Adrenal gland (tissue), 12 donors: ENCODE data around the gene EMID1. TPM values are rescaled to one million over a fixed set of nuclear protein-coding genes. Genes with fewer than 3 reads are reported as not detected.
"Not testable (repeated sequence)": the region's sequence is repeated elsewhere in the genome, so short reads cannot be mapped to it uniquely, and the experiment has no call there.

Experiments used
- DNase-seq, 7 donors: peaks; one replicate each; pipeline ENCODE4 v3.0.0-alpha.2; 2019 to 2020
- H3K27ac ChIP-seq, 5 donors: fragments of 200-600 bp; sonication (generic) in 4 of 5; 1 replicate in 3 of 5; 2 replicates in 2 of 5; pipeline versions ENCODE4 v1.5.1 to v1.8.0; 2016 to 2020; ENCODE audit warnings: mild to moderate bottlenecking in 1 of 5
- H3K27me3 ChIP-seq: fragments of 200-600 bp; 2 replicates; pipeline ENCODE4 v1.8.0; 2021
- H3K36me3 ChIP-seq, 2 donors: fragments of 200-600 bp; replicated peaks in 1 of 2; 1 replicate in 1 of 2; 2 replicates in 1 of 2; pipeline versions ENCODE4 v1.5.1 to v1.8.0; 2018 to 2022
- H3K4me1 ChIP-seq, 2 donors: fragments of 200-600 bp; replicated peaks in 1 of 2; 1 replicate in 1 of 2; 2 replicates in 1 of 2; pipeline versions ENCODE4 v1.5.1 to v1.8.0; 2018 to 2021
- H3K4me3 ChIP-seq, 4 donors: fragments of 200-600 bp; sonication (generic) in 3 of 4; one replicate each; pipeline ENCODE4 v1.5.1; 2016 to 2018
- H3K9me3 ChIP-seq, 3 donors: fragments of 200-600 bp; sonication (generic) in 1 of 3; replicated peaks in 1 of 3; 1 replicate in 2 of 3; 2 replicates in 1 of 3; pipeline versions ENCODE4 v1.5.1 to v1.8.0; 2016 to 2021
- POLR2A ChIP-seq, 2 donors: fragments of 450-650 bp; IDR thresholded peaks; one replicate each; pipeline ENCODE4 v1.6.1; 2017; ENCODE audit warnings: antibody characterized with exemption in 2 of 2, mild to moderate bottlenecking in 2 of 2, moderate library complexity in 1 of 2
- WGBS, 4 donors: extraction: QIAGEN DNeasy Blood & Tissue Kit in 2 of 4; methylation state at CpG; one replicate each; pipeline versions ENCODE4 v1.1.5 to v1.1.7; 2013 to 2017; 5-methylcytosine and 5-hydroxymethylcytosine counted together
- intact Hi-C, 2 donors: fragments of 100-400 bp; cut with DNase I; formaldehyde crosslinking; loops; one replicate each; pipeline versions ENCODE4 v1.14.1 to v1.15.0; 2022 to 2023
- polyA plus RNA-seq, 3 donors: library from polyadenylated mRNA; stranded (reverse); fragments of 200-250 nt in 2 of 3; fragments of 350-450 nt in 1 of 3; fragmentation: Illumina TruSeq in 1 of 3; extraction: RNeasy Lipid Tissue Mini Kit (QIAGEN cat#74804) in 1 of 3; gene quantifications; one replicate each; pipeline ENCODE4 v1.2.3, GENCODE V29; 2013 to 2014
- total RNA-seq, 9 donors: library from RNA; depleted of rRNA in 4 of 9; stranded (reverse); fragments of >200 nt in 4 of 9; fragments of 120-200 nt in 1 of 9; fragmentation: NEBNext Ultra II Directional in 1 of 9; extraction: Animal tissue kit (Norgen Biotek cat#: 25700) in 1 of 9; gene quantifications; one replicate each; pipeline versions ENCODE4 v1.1.0 to v1.2.4, GENCODE V29; 2013 to 2023
- TF ChIP-seq, protein P1 (sequence below), 6 experiments: fragments of 450-650 bp in 4 of 6; fragments of 200-600 bp in 2 of 6; sonication (generic) in 1 of 6; IDR thresholded peaks; 1 replicate in 5 of 6; 2 replicates in 1 of 6; pipeline versions ENCODE4 v1.5.1 to v1.8.0; 2016 to 2021; ENCODE audit warnings: antibody characterized with exemption in 6 of 6, mild to moderate bottlenecking in 2 of 6, moderate library complexity in 1 of 6
- donor health status: healthy with polysubstance abuse.
- donor health status: Bipolar disorder and iron deficiency.
- donor health status: DM: yes; HTN: yes; CAD: no.
- donor health status: DM: no; HTN: no; CAD: no.
- donor health status: DM: no; HTN: no; CAD: no.
- donor health status: DM: yes; HTN: yes; CAD: no.

EMID1 gene
- total and polyA plus RNA-seq, 12 donors, result 2.5 to 70.9 (median 38.7) TPM

DNA sequence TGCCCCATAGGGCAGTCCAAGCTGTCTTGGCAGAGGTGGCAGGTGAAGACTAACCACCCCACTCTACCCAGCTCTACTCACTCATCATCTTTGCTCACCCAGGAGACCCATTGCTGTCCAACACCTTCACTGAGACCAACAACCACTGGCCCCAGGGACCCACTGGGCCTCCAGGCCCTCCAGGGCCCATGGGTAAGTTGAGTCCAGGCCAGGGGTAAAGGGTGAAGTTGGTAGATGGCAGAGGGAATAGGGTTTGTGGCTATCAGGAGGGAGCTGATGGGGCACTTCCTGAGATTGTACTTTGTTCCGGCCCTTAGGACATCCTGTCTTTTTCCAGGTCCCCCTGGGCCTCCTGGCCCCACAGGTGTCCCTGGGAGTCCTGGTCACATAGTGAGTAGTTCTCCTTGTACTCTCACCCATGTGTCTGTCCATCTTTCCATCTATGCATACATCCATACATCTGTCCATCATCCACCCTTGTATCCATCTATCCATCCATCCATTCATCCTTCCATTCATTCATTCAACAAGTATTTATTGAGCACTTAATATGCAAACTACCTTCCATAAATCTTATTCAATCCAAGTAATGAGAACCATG lies 27.7 kb downstream of the EMID1 start:
- intact Hi-C loops, result no loop called here
- H3K27ac ChIP-seq, result peak overlapping the region in 2 of 5 donors; percentile 82 to 92
- no peak overlapping the region for H3K4me3 ChIP-seq
- H3K27me3 ChIP-seq, result no peaks in the 10 kb centered on the region
- 50 to 100% (median 76%) methylated on average over 1 of the region's 1 CpG for WGBS, 4 donors
- H3K4me1 ChIP-seq, result peaks cover 17 to 18% of the 10 kb centered on the region in 2 donors
- H3K9me3 ChIP-seq, result no peaks in the 10 kb centered on the region
- TF ChIP-seq, protein P1, sequence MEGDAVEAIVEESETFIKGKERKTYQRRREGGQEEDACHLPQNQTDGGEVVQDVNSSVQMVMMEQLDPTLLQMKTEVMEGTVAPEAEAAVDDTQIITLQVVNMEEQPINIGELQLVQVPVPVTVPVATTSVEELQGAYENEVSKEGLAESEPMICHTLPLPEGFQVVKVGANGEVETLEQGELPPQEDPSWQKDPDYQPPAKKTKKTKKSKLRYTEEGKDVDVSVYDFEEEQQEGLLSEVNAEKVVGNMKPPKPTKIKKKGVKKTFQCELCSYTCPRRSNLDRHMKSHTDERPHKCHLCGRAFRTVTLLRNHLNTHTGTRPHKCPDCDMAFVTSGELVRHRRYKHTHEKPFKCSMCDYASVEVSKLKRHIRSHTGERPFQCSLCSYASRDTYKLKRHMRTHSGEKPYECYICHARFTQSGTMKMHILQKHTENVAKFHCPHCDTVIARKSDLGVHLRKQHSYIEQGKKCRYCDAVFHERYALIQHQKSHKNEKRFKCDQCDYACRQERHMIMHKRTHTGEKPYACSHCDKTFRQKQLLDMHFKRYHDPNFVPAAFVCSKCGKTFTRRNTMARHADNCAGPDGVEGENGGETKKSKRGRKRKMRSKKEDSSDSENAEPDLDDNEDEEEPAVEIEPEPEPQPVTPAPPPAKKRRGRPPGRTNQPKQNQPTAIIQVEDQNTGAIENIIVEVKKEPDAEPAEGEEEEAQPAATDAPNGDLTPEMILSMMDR (IDR thresholded peaks at IDR 0.05), result no peak
- TF ChIP-seq POLR2A (IDR thresholded peaks at IDR 0.05), result no peak
- H3K36me3 ChIP-seq, result no peaks in the 10 kb centered on the region
- DNase-seq, result no peak

DNA sequence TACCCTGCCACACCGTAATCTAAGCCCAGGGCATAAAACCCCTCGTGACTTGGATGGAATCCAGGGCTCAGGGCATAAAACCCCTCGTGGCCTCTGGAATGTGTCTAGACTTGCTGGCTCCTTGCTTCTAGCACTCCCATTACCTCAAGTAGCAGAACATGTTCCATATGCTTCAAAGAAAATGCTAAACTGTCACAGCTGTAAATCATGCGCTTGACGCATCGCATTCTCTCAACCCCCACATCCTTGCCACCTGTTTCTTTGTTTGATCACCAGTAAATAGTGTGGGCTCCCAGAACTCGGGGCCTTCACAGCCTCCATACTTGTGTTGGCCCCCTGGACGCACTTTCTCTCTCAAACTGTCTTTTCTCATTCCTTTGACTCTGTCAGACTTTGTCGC lies 34.8 kb downstream of the EMID1 start:
- DNase-seq, H3K4me3 ChIP-seq, H3K27me3 ChIP-seq, H3K9me3 ChIP-seq, H3K4me1 ChIP-seq, H3K36me3 ChIP-seq, H3K27ac ChIP-seq: not testable (repeated sequence)
- intact Hi-C loops, result loop anchor here in 1 of 2 donors (5.0 kb wide), 1 partner anchor 33 kb away; the partner anchor contains the start of gene EMID1
- WGBS, 4 donors, result 86 to 94% (median 93%) methylated on average over 9 of the region's 9 CpGs

DNA sequence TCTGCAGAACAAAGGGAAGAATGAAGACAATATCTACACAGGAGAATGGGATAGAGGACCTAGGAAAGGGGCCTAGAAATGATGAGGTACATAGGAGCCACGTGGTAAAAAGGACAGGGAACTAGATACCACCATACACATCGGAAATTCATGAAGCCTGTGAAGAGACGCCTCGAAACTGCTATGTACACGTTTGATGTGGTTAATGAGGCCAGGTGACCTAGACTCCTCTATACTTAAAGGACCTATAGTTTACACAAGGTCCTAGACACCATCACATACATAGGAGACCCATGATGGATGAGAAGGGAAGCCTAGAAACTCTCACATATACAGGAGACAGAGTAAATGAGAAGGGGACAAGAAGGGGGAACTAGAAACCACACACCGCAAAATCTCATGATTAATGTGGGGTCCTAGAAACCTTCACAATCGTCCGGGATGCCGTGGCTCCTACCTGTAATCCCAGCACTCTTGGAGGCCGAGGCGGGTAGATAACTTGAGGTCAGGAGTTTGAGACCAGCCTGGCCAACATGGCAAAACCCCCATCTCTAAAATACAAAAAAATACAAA lies 38.3 kb downstream of the EMID1 start:
- WGBS, 4 donors, result 88 to 94% (median 91%) methylated on average over 11 of the region's 11 CpGs
- Histone ChIP-seq H3K4me1 (no peaks in the 10 kb centered on the region), H3K27me3 (no peaks in the 10 kb centered on the region), H3K36me3 (no peaks in the 10 kb centered on the region), H3K9me3 (no peaks in the 10 kb centered on the region), H3K27ac (no peak overlapping the region), H3K4me3 (no peak overlapping the region)
- DNase-seq, result no peak
- TF ChIP-seq POLR2A (IDR thresholded peaks at IDR 0.05), result no peak
- TF ChIP-seq, protein P1 (IDR thresholded peaks at IDR 0.05), result no peak
- intact Hi-C loops, result loop anchor here in 1 of 2 donors (5.0 kb wide), 1 partner anchor 37 kb away; the partner anchor contains the start of gene EMID1

DNA sequence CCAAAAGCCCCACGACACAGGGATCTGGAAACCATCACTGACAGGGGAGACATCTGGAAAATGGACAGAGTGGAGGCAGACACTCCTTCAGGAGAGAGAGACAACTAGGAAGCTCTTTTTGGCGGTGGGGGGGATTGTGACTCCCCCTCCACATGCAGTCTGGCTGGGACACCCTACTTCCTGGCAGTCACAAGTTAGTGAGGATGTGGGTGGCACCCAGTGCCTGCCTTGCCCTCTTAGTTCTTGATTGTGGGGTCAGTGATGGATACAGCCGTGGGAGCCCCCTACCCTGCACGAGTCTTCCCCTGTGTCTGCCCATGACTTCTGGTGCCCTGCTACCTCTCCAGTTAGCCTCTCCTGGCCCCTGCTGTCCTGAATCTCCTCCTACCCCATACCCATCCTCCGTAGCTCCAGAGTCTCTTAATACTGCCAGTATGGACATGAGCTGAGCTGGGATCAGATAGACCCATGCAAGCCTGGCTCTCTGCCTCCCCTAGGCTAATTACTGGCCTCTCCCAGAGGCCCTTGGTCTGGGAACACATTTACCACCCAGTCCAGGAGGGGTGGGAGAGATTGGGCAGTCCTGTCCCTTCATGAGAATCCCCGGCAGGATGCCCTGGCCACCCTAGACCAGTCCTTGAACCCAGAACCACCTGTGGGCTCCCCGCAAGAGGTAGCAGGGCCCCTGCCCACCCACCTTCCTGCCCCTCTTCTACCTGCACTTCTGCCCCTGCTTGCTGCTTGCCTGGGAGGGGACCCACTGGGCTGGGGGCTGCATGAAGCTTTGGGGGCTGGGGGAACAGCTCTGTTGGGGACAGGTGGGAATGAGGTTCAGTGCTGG lies 39.3 kb downstream of the EMID1 start:
- 65 to 81% (median 77%) methylated on average over 5 to 7 of the region's 7 CpGs for WGBS, 4 donors
- intact Hi-C loops, result loop anchor here in 1 of 2 donors (5.0 kb wide), 2 partner anchors 38 to 393 kb away; partner anchors contain the start of gene EMID1
- no peaks in the 10 kb centered on the region for H3K27me3 ChIP-seq

More for the DNA sequence above, 39.3 kb downstream of the EMID1 start:
- Histone ChIP-seq H3K27ac (peak overlapping the region in 1 of 5 donors; percentile 21), H3K9me3 (no peaks in the 10 kb centered on the region), H3K36me3 (no peaks in the 10 kb centered on the region), H3K4me3 (no peak overlapping the region), H3K4me1 (no peaks in the 10 kb centered on the region)
- no peak for TF ChIP-seq POLR2A (IDR thresholded peaks at IDR 0.05)
- TF ChIP-seq, protein P1 (IDR thresholded peaks at IDR 0.05), result no peak
- no peak for DNase-seq
